GM12878 (cell line): Measurements from ENCODE around the gene ICE2. TPM values are rescaled to one million over a fixed set of nuclear protein-coding genes. Genes with fewer than 3 reads are reported as not detected.

Experiments used
- ATF7 ChIP-seq: fragments of 450-650 bp; IDR thresholded peaks from 2 replicates; pipeline ENCODE4 v1.6.1; 2016; ENCODE audit warnings: low read depth, mild to moderate bottlenecking
- CEBPB ChIP-seq, 2 experiments: fragments of 150-350 bp in 1 of 2; IDR thresholded peaks; 2 replicates each; pipeline ENCODE4 v1.6.1; 2012 to 2014; ENCODE audit warnings: low read depth in 2 of 2, low read length in 2 of 2, borderline replicate concordance in 1 of 2, inconsistent platforms in 1 of 2
- CREB1 ChIP-seq: IDR thresholded peaks from 2 replicates; pipeline ENCODE4 v1.6.1; 2012; ENCODE audit warnings: low read depth, mild to moderate bottlenecking, inconsistent platforms
- EP300 ChIP-seq, 2 experiments: fragments of 150-350 bp in 1 of 2; IDR thresholded peaks; 2 replicates each; pipeline ENCODE4 v1.6.1; 2011 to 2012; ENCODE audit warnings: low read depth in 2 of 2, low read length in 2 of 2, borderline replicate concordance in 1 of 2, improper control_type of control experiment in 1 of 2, inconsistent platforms in 1 of 2; ENCODE audit not compliant: control insufficient read depth in 1 of 2
- GABPA ChIP-seq: IDR thresholded peaks from 2 replicates; pipeline ENCODE4 v1.6.1; 2014; ENCODE audit warnings: antibody characterized with exemption, low read depth, mild to moderate bottlenecking, inconsistent platforms
- GATAD2B ChIP-seq: fragments of 450-650 bp; conservative IDR thresholded peaks from 2 replicates; pipeline ENCODE4 v1.6.1; 2017; ENCODE audit warnings: low read depth, mild to moderate bottlenecking, moderate library complexity
- JUNB ChIP-seq: IDR thresholded peaks from 2 replicates; pipeline ENCODE4 v1.6.1; 2016; ENCODE audit warnings: antibody characterized with exemption, mild to moderate bottlenecking
- NR2C1 ChIP-seq: fragments of 450-650 bp; IDR thresholded peaks from 2 replicates; pipeline ENCODE4 v1.6.1; 2017; ENCODE audit warnings: antibody characterized with exemption, mild to moderate bottlenecking, moderate library complexity
- PAX8 ChIP-seq: fragments of 450-650 bp; IDR thresholded peaks from 2 replicates; pipeline ENCODE4 v1.6.1; 2017; ENCODE audit warnings: mild to moderate bottlenecking, moderate library complexity
- RAD21 ChIP-seq: IDR thresholded peaks from 2 replicates; pipeline ENCODE4 v1.6.1; 2011; ENCODE audit warnings: mild to moderate bottlenecking, low read depth, low read length, moderate library complexity; ENCODE audit not compliant: insufficient read depth
- RCOR1 ChIP-seq: conservative IDR thresholded peaks from 2 replicates; pipeline ENCODE4 v1.6.1; 2012; ENCODE audit warnings: low read depth, low read length, improper control_type of control experiment
- SIN3A ChIP-seq: IDR thresholded peaks from 2 replicates; pipeline ENCODE4 v1.6.1; 2012; ENCODE audit warnings: low read depth, low read length, improper control_type of control experiment
- SMARCA5 ChIP-seq: fragments of 450-650 bp; IDR thresholded peaks from 2 replicates; pipeline ENCODE4 v1.6.1; 2017; ENCODE audit warnings: mild to moderate bottlenecking
- SMC3 ChIP-seq: IDR thresholded peaks from 2 replicates; pipeline ENCODE4 v1.6.1; 2011; ENCODE audit warnings: low read length, improper control_type of control experiment, borderline replicate concordance
- STAT1 ChIP-seq: fragments of 450-650 bp; conservative IDR thresholded peaks from 2 replicates; pipeline ENCODE4 v1.6.1; 2014; ENCODE audit warnings: antibody characterized with exemption, mild to moderate bottlenecking
- TAF1 ChIP-seq: IDR thresholded peaks from 2 replicates; pipeline ENCODE4 v1.6.1; 2011; ENCODE audit warnings: mild to moderate bottlenecking, low read depth, low read length, borderline replicate concordance
- ZNF217 ChIP-seq: fragments of 450-650 bp; IDR thresholded peaks from 2 replicates; pipeline ENCODE4 v1.6.1; 2017; ENCODE audit warnings: antibody characterized with exemption, mild to moderate bottlenecking
- ZNF274 ChIP-seq: IDR thresholded peaks from one replicate; pipeline ENCODE4 v1.8.0; 2011; ENCODE audit not compliant: insufficient read length, insufficient read depth
- ZNF384 ChIP-seq: IDR thresholded peaks from 2 replicates; pipeline ENCODE4 v1.6.1; 2012; ENCODE audit warnings: low read depth, mild to moderate bottlenecking, low read length, improper control_type of control experiment, borderline replicate concordance
- ZZZ3 ChIP-seq: IDR thresholded peaks from 2 replicates; pipeline ENCODE4 v1.6.1; 2011; ENCODE audit warnings: low read depth; ENCODE audit not compliant: control insufficient read depth, insufficient read length
- polyA plus RNA-seq, 11 experiments: library from polyadenylated mRNA; depleted of rRNA in 4 of 11; unstranded in 6 of 11; stranded (reverse) in 5 of 11; fragments of >200 nt; fragmentation: Nextera tagmentation in 4 of 11; fragmentation: Illumina TruSeq in 1 of 11; extraction: Ambion mirVana in 4 of 11; extraction: Trizol in 1 of 11; gene quantifications; 1 replicate in 1 of 11; 2 replicates in 10 of 11; pipeline versions ENCODE4 v1.2.1 to v1.2.3, GENCODE V29; 2011 to 2016; ENCODE audit warnings: inconsistent platforms in 2 of 11, missing spikeins in 2 of 11, low read depth in 1 of 11
- total RNA-seq, 4 experiments: library from RNA; depleted of rRNA in 3 of 4; stranded (reverse); fragments of >200 nt in 3 of 4; fragmentation: Illumina TruSeq in 1 of 4; extraction: Trizol in 1 of 4; gene quantifications; 2 replicates each; pipeline versions ENCODE4 v1.2.1 to v1.2.3, GENCODE V29; 2013 to 2021
- TF ChIP-seq, protein P1 (sequence below): IDR thresholded peaks from 2 replicates; pipeline ENCODE4 v1.6.1; 2011; ENCODE audit warnings: low read depth, low read length, improper control_type of control experiment, borderline replicate concordance
- TF ChIP-seq, protein P2 (sequence below): fragments of 150-350 bp; IDR thresholded peaks from 2 replicates; pipeline ENCODE4 v1.6.1; 2016; ENCODE audit warnings: low read depth, low read length
- TF ChIP-seq, protein P3 (sequence below): IDR thresholded peaks from 2 replicates; pipeline ENCODE4 v1.6.1; 2012; ENCODE audit warnings: low read depth, low read length, improper control_type of control experiment
- TF ChIP-seq, protein P4 (sequence below): IDR thresholded peaks from 2 replicates; pipeline ENCODE4 v1.6.1; 2012; ENCODE audit warnings: low read depth, low read length, improper control_type of control experiment

ICE2 gene
- total and polyA plus RNA-seq, 10 of the 15 experiments (the other 5 are each of a cell fraction or from before 2014, with no cell fraction given) = 14.2 to 62.0 (median 44.9) TPM

DNA sequence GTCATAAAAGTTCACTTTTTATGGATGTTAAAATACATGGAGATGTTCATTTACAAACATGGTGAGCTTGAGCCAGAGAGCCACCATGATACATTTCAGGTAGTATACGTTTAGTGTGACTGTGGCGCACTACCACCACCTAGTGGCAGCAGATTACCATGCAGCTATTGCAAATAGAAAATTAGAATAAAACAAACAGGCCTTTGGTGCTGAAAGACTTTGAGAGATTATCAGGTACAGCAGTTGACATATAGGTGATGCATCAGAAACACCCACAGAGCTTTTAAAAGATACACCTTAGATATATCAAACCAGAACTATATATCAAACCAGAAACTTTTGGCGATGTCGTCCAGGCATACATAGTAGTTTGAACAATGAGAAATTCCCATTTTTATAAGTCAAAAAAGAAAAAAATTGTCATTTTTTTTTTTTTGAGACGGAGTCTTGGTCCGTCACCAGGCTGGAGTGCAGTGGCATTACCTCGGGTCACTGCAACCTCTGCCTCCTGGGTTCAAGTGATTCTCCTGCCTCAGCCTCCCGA lies 42.0 kb upstream of the ICE2 start (continued):
- no peak for TF ChIP-seq PAX8
- no peak for TF ChIP-seq ZZZ3
- no peak for TF ChIP-seq EP300 (IDR thresholded peaks at IDR 0.05; ENCODE audit: borderline replicate concordance in 1 of 2, control insufficient read depth in 1 of 2, low read depth in 2 of 2, low read length in 2 of 2)
- TF ChIP-seq, protein P1, sequence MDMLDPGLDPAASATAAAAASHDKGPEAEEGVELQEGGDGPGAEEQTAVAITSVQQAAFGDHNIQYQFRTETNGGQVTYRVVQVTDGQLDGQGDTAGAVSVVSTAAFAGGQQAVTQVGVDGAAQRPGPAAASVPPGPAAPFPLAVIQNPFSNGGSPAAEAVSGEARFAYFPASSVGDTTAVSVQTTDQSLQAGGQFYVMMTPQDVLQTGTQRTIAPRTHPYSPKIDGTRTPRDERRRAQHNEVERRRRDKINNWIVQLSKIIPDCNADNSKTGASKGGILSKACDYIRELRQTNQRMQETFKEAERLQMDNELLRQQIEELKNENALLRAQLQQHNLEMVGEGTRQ = no peak
- TF ChIP-seq SMARCA5 = no peak
- TF ChIP-seq RCOR1 = no peak
- TF ChIP-seq ATF7 = no peak
- peak; percentile 83 for TF ChIP-seq RAD21
- no peak for TF ChIP-seq ZNF384
- peak; percentile 74; the same call in 1 of the 2 replicates for TF ChIP-seq SMC3
- no peak for TF ChIP-seq GABPA
- no peak for TF ChIP-seq ZNF217
- TF ChIP-seq SIN3A = no peak
- no peak for TF ChIP-seq CEBPB (IDR thresholded peaks at IDR 0.05; ENCODE audit: borderline replicate concordance in 1 of 2, low read depth in 2 of 2, low read length in 2 of 2)
- TF ChIP-seq, protein P2, sequence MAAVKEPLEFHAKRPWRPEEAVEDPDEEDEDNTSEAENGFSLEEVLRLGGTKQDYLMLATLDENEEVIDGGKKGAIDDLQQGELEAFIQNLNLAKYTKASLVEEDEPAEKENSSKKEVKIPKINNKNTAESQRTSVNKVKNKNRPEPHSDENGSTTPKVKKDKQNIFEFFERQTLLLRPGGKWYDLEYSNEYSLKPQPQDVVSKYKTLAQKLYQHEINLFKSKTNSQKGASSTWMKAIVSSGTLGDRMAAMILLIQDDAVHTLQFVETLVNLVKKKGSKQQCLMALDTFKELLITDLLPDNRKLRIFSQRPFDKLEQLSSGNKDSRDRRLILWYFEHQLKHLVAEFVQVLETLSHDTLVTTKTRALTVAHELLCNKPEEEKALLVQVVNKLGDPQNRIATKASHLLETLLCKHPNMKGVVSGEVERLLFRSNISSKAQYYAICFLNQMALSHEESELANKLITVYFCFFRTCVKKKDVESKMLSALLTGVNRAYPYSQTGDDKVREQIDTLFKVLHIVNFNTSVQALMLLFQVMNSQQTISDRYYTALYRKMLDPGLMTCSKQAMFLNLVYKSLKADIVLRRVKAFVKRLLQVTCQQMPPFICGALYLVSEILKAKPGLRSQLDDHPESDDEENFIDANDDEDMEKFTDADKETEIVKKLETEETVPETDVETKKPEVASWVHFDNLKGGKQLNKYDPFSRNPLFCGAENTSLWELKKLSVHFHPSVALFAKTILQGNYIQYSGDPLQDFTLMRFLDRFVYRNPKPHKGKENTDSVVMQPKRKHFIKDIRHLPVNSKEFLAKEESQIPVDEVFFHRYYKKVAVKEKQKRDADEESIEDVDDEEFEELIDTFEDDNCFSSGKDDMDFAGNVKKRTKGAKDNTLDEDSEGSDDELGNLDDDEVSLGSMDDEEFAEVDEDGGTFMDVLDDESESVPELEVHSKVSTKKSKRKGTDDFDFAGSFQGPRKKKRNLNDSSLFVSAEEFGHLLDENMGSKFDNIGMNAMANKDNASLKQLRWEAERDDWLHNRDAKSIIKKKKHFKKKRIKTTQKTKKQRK = no peak
- no peak for TF ChIP-seq STAT1
- no peak for TF ChIP-seq ZNF274
- TF ChIP-seq, protein P3, sequence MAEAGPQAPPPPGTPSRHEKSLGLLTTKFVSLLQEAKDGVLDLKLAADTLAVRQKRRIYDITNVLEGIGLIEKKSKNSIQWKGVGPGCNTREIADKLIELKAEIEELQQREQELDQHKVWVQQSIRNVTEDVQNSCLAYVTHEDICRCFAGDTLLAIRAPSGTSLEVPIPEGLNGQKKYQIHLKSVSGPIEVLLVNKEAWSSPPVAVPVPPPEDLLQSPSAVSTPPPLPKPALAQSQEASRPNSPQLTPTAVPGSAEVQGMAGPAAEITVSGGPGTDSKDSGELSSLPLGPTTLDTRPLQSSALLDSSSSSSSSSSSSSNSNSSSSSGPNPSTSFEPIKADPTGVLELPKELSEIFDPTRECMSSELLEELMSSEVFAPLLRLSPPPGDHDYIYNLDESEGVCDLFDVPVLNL = no peak
- TF ChIP-seq, protein P4, sequence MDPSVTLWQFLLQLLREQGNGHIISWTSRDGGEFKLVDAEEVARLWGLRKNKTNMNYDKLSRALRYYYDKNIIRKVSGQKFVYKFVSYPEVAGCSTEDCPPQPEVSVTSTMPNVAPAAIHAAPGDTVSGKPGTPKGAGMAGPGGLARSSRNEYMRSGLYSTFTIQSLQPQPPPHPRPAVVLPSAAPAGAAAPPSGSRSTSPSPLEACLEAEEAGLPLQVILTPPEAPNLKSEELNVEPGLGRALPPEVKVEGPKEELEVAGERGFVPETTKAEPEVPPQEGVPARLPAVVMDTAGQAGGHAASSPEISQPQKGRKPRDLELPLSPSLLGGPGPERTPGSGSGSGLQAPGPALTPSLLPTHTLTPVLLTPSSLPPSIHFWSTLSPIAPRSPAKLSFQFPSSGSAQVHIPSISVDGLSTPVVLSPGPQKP = no peak
- TF ChIP-seq TAF1 = no peak
- TF ChIP-seq GATAD2B = no peak
- no peak for TF ChIP-seq NR2C1
- no peak for TF ChIP-seq JUNB
- no peak for TF ChIP-seq CREB1
